Muscle of back (tissue), 13 donors: ENCODE measurements around the gene TARBP1. TPM values are rescaled to one million over a fixed set of nuclear protein-coding genes. Genes with fewer than 3 reads are reported as not detected.
A peak's percentile ranks its signal among the peaks of the same experiment; 100 is the strongest.
"Not testable (repeated sequence)": the region's sequence is repeated elsewhere in the genome, so short reads cannot be mapped to it uniquely, and the experiment has no call there.

Source experiments
- DNase-seq, 3 donors: peaks; one replicate each; pipeline versions ENCODE4 v3.0.0 to v3.0.0-alpha.2; 2013
- long read RNA-seq, 9 donors: transcript quantifications; one replicate each; lab custom pipeline, GENCODE V29; 2026
- polyA plus RNA-seq, 10 donors: library from polyadenylated mRNA; unstranded; fragments of 120-200 nt; gene quantifications; one replicate each; pipeline ENCODE4 v1.2.1, GENCODE V29; 2013; ENCODE audit not compliant: insufficient read length in 10 of 10

Gene TARBP1
- polyA plus RNA-seq, result 10 to 100 TPM; 16.1 to 57.3 (median 23.6) TPM
- long read RNA-seq, donor 1, result 0 reads
- long read RNA-seq, donor 2, partial matches to known transcripts, result 6 of 6 reads
- long read RNA-seq, donor 2, other reads (novel, unspliced or antisense), result 0 of 6 reads
- long read RNA-seq, donor 3, result 0 reads
- long read RNA-seq, donor 4, partial matches to known transcripts, result 0 of 1 reads
- long read RNA-seq, donor 4, other reads (novel, unspliced or antisense), result 0 of 1 reads
- long read RNA-seq, donor 5, partial matches to known transcripts, result 5 of 6 reads
- long read RNA-seq, donor 5, other reads (novel, unspliced or antisense), result 0 of 6 reads
- long read RNA-seq, donor 6, result 0 reads
- long read RNA-seq, donor 7, partial matches to known transcripts, result 5 of 8 reads
- long read RNA-seq, donor 7, other reads (novel, unspliced or antisense), result 0 of 8 reads
- long read RNA-seq, donor 8, partial matches to known transcripts, result 0 of 1 reads
- long read RNA-seq, donor 8, other reads (novel, unspliced or antisense), result 0 of 1 reads
- long read RNA-seq, donor 9, result 0 reads

- DNase-seq, result peak; percentile 67 to 94 (median 84)
These were observed at the start of gene TARBP1 for GRCh38 chr1:234478481-234479309. TSS of gene TARBP1 (minus strand) at chr1:234479179. CDS start at chr1:234479103, 76 bp downstream.

- peak in 1 of 3 donors; percentile 63 for DNase-seq
These were observed 49.3 kb upstream of the TARBP1 start for GRCh38 chr1:234528074-234528865.

GRCh38 chr1:234527346-234527745 lies 48.4 kb upstream of the TARBP1 start:
- no peak for DNase-seq

- no peak for DNase-seq
These were observed 47.9 kb upstream of the TARBP1 start for GRCh38 chr1:234526922-234527321.

- DNase-seq, result no peak
These were observed 46.3 kb upstream of the TARBP1 start for GRCh38 chr1:234525099-234525799.

- no peak for DNase-seq
These were observed 42.9 kb upstream of the TARBP1 start for GRCh38 chr1:234521836-234522235.

GRCh38 chr1:234520908-234521817 lies 42.2 kb upstream of the TARBP1 start:
- DNase-seq, result no peak

GRCh38 chr1:234519506-234519905 lies 40.5 kb upstream of the TARBP1 start:
- no peak for DNase-seq

GRCh38 chr1:234518876-234519275 lies 39.9 kb upstream of the TARBP1 start:
- no peak for DNase-seq

GRCh38 chr1:234518086-234518485 lies 39.1 kb upstream of the TARBP1 start:
- DNase-seq, result not testable (repeated sequence)

- no peak for DNase-seq
These were observed 38.3 kb upstream of the TARBP1 start for GRCh38 chr1:234517110-234517802.

GRCh38 chr1:234515821-234516241 lies 36.9 kb upstream of the TARBP1 start:
- DNase-seq, result peak in 2 of 3 donors; percentile 57 to 70

GRCh38 chr1:234515411-234515810 lies 36.4 kb upstream of the TARBP1 start:
- peak in 1 of 3 donors; percentile 43 for DNase-seq

- DNase-seq, result no peak
These were observed 33.5 kb upstream of the TARBP1 start for GRCh38 chr1:234512451-234512861.

GRCh38 chr1:234509457-234510328 lies 30.7 kb upstream of the TARBP1 start:
- DNase-seq, result peak in 1 of 3 donors; percentile 51

- DNase-seq, result no peak
These were observed 28.8 kb upstream of the TARBP1 start for GRCh38 chr1:234507626-234508387.

GRCh38 chr1:234507089-234507488 lies 28.1 kb upstream of the TARBP1 start:
- no peak for DNase-seq
